GM23248 (cell line): ENCODE results near the gene CHCHD3.

Source experiments
- EZH2 ChIP-seq: fragments of 200-600 bp; sonication (generic); IDR thresholded peaks from 2 replicates; pipeline ENCODE4 v1.6.1; 2018; ENCODE audit warnings: antibody characterized with exemption, mild to moderate bottlenecking; ENCODE audit not compliant: insufficient read depth, poor library complexity, severe bottlenecking
- EZH2phosphoT487 ChIP-seq: fragments of 200-600 bp; sonication (generic); IDR thresholded peaks from 2 replicates; pipeline ENCODE4 v1.6.1; 2018; ENCODE audit warnings: antibody characterized with exemption, moderate library complexity, mild to moderate bottlenecking, low read depth; ENCODE audit not compliant: insufficient read depth

GRCh38 chr7:132797152-132797551 is 284.7 kb downstream of the CHCHD3 start:
- TF ChIP-seq EZH2 (no peak), EZH2phosphoT487 (no peak)
